Measurements from ENCODE around the gene RBM39. TPM values are rescaled to one million over a fixed set of nuclear protein-coding genes. Genes with fewer than 3 reads are reported as not detected.

The RBM39 gene
- total and polyA plus RNA-seq, 2 of the 13 experiments (the other 11 are each of a cell fraction or from before 2014, with no cell fraction given): 788 to 920 TPM

GRCh38 chr20:35771689-35772562 lies 29.9 kb upstream of the RBM39 start, which contains the start of gene PHF20 (continued):
- TF ChIP-seq IKZF1 (IDR thresholded peaks at IDR 0.05) (no peak; the same call in 1 of the 2 replicates), FOXK2 (IDR thresholded peaks at IDR 0.05) (no peak), TBP (CRISPR knock-in tag; IDR thresholded peaks at IDR 0.05) (0 out of 2 replicates have a peak, but pooled peaks have one; percentile 90), FOXA3 (CRISPR knock-in tag; IDR thresholded peaks at IDR 0.05) (peak; percentile 64), ZGPAT (CRISPR knock-in tag; IDR thresholded peaks at IDR 0.05) (peak; percentile 83), ZNF772 (CRISPR knock-in tag; IDR thresholded peaks at IDR 0.05) (peak; percentile 92), CHCHD3 (CRISPR knock-in tag; IDR thresholded peaks at IDR 0.05) (peak; percentile 61; the same call in 1 of the 2 replicates), ARID3A (IDR thresholded peaks at IDR 0.05; ENCODE audit: low read depth, low read length) (no peak), ZNF703 (CRISPR knock-in tag; IDR thresholded peaks at IDR 0.05; ENCODE audit: borderline replicate concordance) (no peak), ZNF615 (CRISPR knock-in tag; IDR thresholded peaks at IDR 0.05; ENCODE audit: borderline replicate concordance) (0 out of 2 replicates have a peak, but pooled peaks have one; percentile 59), ATF4 (CRISPR knock-in tag; IDR thresholded peaks at IDR 0.05) (peak in 1 of 2 experiments; percentile 91; a peak in 2 of 4 replicates), ZNF143 (CRISPR knock-in tag; IDR thresholded peaks at IDR 0.05) (peak; percentile 57), ZNF747 (CRISPR knock-in tag; IDR thresholded peaks at IDR 0.05; ENCODE audit: borderline replicate concordance) (no peak; the same call in 1 of the 2 replicates), U2AF1 (optimal IDR thresholded peaks at IDR 0.05; ENCODE audit: low read depth, low read length) (no peak), KLF9 (CRISPR knock-in tag; IDR thresholded peaks at IDR 0.05; ENCODE audit: low read depth) (peak; percentile 99), SYNCRIP (IDR thresholded peaks at IDR 0.05; ENCODE audit: insufficient read depth, low read depth, low read length) (no peak), PCBP2 (optimal IDR thresholded peaks at IDR 0.05; ENCODE audit: low read depth, low read length, poor library complexity, severe bottlenecking) (no peak), FOXK1 (CRISPR knock-in tag; IDR thresholded peaks at IDR 0.05; ENCODE audit: borderline replicate concordance, low read depth) (peak; percentile 62; the same call in 1 of the 2 replicates), ZNF609 (CRISPR knock-in tag; IDR thresholded peaks at IDR 0.05; ENCODE audit: borderline replicate concordance) (peak; percentile 69; the same call in 1 of the 2 replicates), PRPF4 (IDR thresholded peaks at IDR 0.05; ENCODE audit: low read depth, low read length, poor library complexity, severe bottlenecking) (no peak)
